Measurements from ENCODE around the gene PIGR.

The PIGR gene

DNA sequence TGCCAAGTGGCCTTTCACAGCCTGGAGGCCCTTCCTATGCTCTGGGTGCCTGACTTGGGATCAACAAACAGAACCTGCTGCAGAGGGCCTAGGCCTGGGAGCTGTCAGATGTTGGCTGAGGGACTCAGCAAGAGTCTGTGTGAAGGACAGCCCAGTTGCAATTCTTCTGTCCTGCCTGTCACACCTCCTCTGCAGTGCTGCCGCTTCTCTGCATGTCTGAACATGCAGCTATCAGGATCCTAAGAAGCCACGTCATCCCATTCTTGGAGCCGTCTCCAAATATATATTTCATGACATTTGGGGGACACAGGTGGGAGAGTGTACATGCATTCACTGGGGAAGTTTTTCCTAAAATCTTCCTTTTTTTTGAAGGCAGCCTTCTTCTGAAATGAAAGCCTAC lies 15.4 kb upstream of the PIGR start:
- no peaks in the 10 kb centered on the region for H3K27me3 ChIP-seq (ENCODE audit: low read depth, low read length)
- no peak overlapping the region for H3K9ac ChIP-seq (ENCODE audit: low read length)
- no peaks in the 10 kb centered on the region for H4K20me1 ChIP-seq (ENCODE audit: insufficient read depth, low read length)
- peaks cover 5% of the 10 kb centered on the region for H3K36me3 ChIP-seq (replicated peaks; ENCODE audit: low read depth, low read length)
- H3K27ac ChIP-seq (ENCODE audit: low read length), result no peak overlapping the region
- H3K4me1 ChIP-seq (ENCODE audit: low read length), result peaks cover 60% of the 10 kb centered on the region
- TF ChIP-seq, protein P1, sequence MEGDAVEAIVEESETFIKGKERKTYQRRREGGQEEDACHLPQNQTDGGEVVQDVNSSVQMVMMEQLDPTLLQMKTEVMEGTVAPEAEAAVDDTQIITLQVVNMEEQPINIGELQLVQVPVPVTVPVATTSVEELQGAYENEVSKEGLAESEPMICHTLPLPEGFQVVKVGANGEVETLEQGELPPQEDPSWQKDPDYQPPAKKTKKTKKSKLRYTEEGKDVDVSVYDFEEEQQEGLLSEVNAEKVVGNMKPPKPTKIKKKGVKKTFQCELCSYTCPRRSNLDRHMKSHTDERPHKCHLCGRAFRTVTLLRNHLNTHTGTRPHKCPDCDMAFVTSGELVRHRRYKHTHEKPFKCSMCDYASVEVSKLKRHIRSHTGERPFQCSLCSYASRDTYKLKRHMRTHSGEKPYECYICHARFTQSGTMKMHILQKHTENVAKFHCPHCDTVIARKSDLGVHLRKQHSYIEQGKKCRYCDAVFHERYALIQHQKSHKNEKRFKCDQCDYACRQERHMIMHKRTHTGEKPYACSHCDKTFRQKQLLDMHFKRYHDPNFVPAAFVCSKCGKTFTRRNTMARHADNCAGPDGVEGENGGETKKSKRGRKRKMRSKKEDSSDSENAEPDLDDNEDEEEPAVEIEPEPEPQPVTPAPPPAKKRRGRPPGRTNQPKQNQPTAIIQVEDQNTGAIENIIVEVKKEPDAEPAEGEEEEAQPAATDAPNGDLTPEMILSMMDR (IDR thresholded peaks at IDR 0.05; ENCODE audit: low read depth, low read length), result no peak
- TF ChIP-seq EZH2phosphoT487 (IDR thresholded peaks at IDR 0.05; ENCODE audit: low read depth), result no peak
- no peak overlapping the region for H2AFZ ChIP-seq (ENCODE audit: low read depth, low read length)
- H3K4me3 ChIP-seq (ENCODE audit: low read length), result no peak overlapping the region
- no peak overlapping the region for H3K4me2 ChIP-seq (ENCODE audit: low read length)
- H3K79me2 ChIP-seq (ENCODE audit: low read length), result no peaks in the 10 kb centered on the region
- H3K9me3 ChIP-seq (ENCODE audit: insufficient read depth, low read length), result no peaks in the 10 kb centered on the region

DNA sequence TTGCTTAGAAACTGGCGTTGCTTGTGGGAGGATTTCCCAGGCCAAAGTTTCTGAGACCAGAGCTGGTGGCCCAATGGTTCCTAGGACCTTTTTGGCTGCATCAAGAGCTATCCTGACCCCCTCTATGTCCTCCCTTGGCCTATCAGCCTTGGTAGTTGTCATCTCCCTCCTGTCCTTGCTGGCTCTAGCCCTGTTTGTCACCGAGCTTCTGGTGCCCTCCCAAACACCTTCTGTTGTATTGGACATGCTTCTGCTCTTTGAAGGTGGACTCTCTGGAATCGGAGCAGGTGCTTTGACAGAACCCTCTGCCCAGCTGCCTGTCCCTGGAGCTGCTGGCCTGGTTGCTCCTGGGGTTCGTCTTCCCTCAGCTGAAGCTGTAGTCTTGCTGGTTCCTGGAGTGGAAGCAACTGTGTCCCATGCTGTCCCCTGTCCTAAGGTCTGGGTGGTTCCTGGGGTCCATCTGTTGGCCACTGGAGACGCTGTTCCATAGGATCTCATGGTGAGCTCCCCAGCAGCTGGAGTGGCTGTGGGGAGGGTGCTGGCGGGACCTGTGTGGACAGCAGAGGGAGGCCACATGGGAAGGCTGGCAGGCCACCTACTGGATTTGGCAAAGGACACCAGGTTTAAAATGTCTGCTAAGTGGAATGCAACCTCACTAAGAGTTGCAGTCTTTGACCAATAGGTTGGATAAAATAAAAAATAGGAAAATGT lies 14.6 kb upstream of the PIGR start:
- Histone ChIP-seq H4K20me1 (ENCODE audit: insufficient read depth, low read length) (no peaks in the 10 kb centered on the region), H3K36me3 (replicated peaks; ENCODE audit: low read depth, low read length) (peaks cover 5% of the 10 kb centered on the region), H3K27me3 (ENCODE audit: low read depth, low read length) (no peaks in the 10 kb centered on the region), H3K79me2 (ENCODE audit: low read length) (no peaks in the 10 kb centered on the region), H3K9ac (ENCODE audit: low read length) (no peak overlapping the region), H3K4me1 (ENCODE audit: low read length) (peaks cover 60% of the 10 kb centered on the region), H3K27ac (ENCODE audit: low read length) (no peak overlapping the region), H3K4me2 (ENCODE audit: low read length) (no peak overlapping the region), H3K9me3 (ENCODE audit: insufficient read depth, low read length) (no peaks in the 10 kb centered on the region), H3K4me3 (ENCODE audit: low read length) (no peak overlapping the region), H2AFZ (ENCODE audit: low read depth, low read length) (no peak overlapping the region)
- TF ChIP-seq, protein P1 (IDR thresholded peaks at IDR 0.05; ENCODE audit: low read depth, low read length), result no peak

DNA sequence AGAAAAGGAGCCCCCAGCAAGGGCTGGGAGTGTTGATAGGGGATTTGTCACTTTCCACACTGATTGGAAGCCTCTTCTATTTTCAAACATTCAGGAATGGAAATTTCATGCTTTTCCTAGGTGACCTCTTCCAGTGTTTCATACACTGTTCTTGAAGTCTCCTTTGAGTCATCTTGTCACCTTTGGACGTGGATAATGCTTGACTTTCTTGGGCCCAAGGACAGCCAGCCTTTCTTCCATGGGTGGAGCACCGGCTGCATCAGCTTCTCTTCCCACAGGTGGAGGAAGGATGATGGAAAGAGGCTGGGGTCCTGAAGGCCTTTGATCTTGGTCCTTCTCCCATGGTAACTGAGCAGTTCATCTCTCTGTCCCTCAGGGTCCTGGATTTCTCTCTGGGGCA lies 11.9 kb upstream of the PIGR start:
- no peaks in the 10 kb centered on the region for H3K9me3 ChIP-seq (ENCODE audit: insufficient read depth, low read length)
- no peaks in the 10 kb centered on the region for H3K36me3 ChIP-seq (replicated peaks; ENCODE audit: low read depth, low read length)
- H4K20me1 ChIP-seq (ENCODE audit: insufficient read depth, low read length), result no peaks in the 10 kb centered on the region
- H3K4me3 ChIP-seq (ENCODE audit: low read length), result no peak overlapping the region
- no peaks in the 10 kb centered on the region for H3K79me2 ChIP-seq (ENCODE audit: low read length)
- H3K27me3 ChIP-seq (ENCODE audit: low read depth, low read length), result no peaks in the 10 kb centered on the region
- no peak overlapping the region for H3K9ac ChIP-seq (ENCODE audit: low read length)
- H3K4me1 ChIP-seq (ENCODE audit: low read length), result peaks cover 65% of the 10 kb centered on the region
- no peak for TF ChIP-seq EZH2phosphoT487 (IDR thresholded peaks at IDR 0.05; ENCODE audit: low read depth)
- TF ChIP-seq, protein P1 (IDR thresholded peaks at IDR 0.05; ENCODE audit: low read depth, low read length), result no peak
- H2AFZ ChIP-seq (ENCODE audit: low read depth, low read length), result no peak overlapping the region
- H3K27ac ChIP-seq (ENCODE audit: low read length), result no peak overlapping the region
- no peak overlapping the region for H3K4me2 ChIP-seq (ENCODE audit: low read length)

DNA sequence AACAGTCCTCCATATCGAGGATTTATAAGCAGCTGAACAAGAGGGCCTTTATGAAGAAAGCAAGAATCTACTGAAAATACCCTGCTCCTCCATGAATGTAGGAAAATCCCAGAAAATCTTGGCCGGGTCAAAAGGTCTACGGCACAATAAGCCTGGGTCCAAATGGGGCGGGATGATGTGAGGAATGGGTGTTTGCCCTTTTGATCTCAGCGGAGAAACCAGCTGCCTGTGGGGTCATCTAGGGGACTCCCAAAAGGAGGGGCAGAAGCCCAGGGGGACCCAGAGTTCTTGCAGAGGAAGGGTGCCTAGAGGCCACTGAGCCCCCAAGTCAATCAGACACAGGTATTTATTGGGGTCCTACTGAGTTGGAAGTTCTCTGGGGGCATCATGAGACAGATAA lies 11.4 kb upstream of the PIGR start:
- H3K36me3 ChIP-seq (replicated peaks; ENCODE audit: low read depth, low read length), result no peaks in the 10 kb centered on the region
- no peaks in the 10 kb centered on the region for H4K20me1 ChIP-seq (ENCODE audit: insufficient read depth, low read length)
- no peaks in the 10 kb centered on the region for H3K79me2 ChIP-seq (ENCODE audit: low read length)
- no peak overlapping the region for H2AFZ ChIP-seq (ENCODE audit: low read depth, low read length)
- peaks cover 67% of the 10 kb centered on the region for H3K4me1 ChIP-seq (ENCODE audit: low read length)
- no peak overlapping the region for H3K27ac ChIP-seq (ENCODE audit: low read length)
- H3K9me3 ChIP-seq (ENCODE audit: insufficient read depth, low read length), result no peaks in the 10 kb centered on the region
- H3K4me3 ChIP-seq (ENCODE audit: low read length), result no peak overlapping the region
- no peak overlapping the region for H3K9ac ChIP-seq (ENCODE audit: low read length)
- no peak for TF ChIP-seq EZH2phosphoT487 (IDR thresholded peaks at IDR 0.05; ENCODE audit: low read depth)
- TF ChIP-seq, protein P1 (IDR thresholded peaks at IDR 0.05; ENCODE audit: low read depth, low read length), result no peak
- H3K4me2 ChIP-seq (ENCODE audit: low read length), result no peak overlapping the region
- H3K27me3 ChIP-seq (ENCODE audit: low read depth, low read length), result no peaks in the 10 kb centered on the region
